Fibroblast of mammary gland (primary cell): ENCODE results near the gene LIMA1.

ENCODE experiments used
- DNase-seq: peaks from one replicate; pipeline ENCODE4 v3.0.0-alpha.2; 2010; ENCODE audit warnings: low read depth
- H3K4me3 ChIP-seq: 2 replicates; pipeline ENCODE4 v1.5.1; 2011; ENCODE audit warnings: low read depth, mild to moderate bottlenecking, low read length, moderate library complexity; ENCODE audit not compliant: control insufficient read depth
- CTCF ChIP-seq: conservative IDR thresholded peaks from 2 replicates; pipeline ENCODE4 v1.5.1; 2011; ENCODE audit warnings: low read depth, low read length, inconsistent platforms; ENCODE audit not compliant: control insufficient read depth, insufficient read depth

Gene LIMA1

GRCh38 chr12:50240096-50240791 is 43.1 kb downstream of the LIMA1 start:
- no peak for TF ChIP-seq CTCF
- no peak overlapping the region for H3K4me3 ChIP-seq
- no peak for DNase-seq

- TF ChIP-seq CTCF: no peak
- DNase-seq: no peak
- no peak overlapping the region for H3K4me3 ChIP-seq
Measured at GRCh38 chr12:50239355-50239891, 43.9 kb downstream of the LIMA1 start.

- TF ChIP-seq CTCF: no peak
- DNase-seq: peak; percentile 70
- no peak overlapping the region for H3K4me3 ChIP-seq
Measured at GRCh38 chr12:50234347-50234746, 49.0 kb downstream of the LIMA1 start.

GRCh38 chr12:50232771-50233209 is 50.5 kb downstream of the LIMA1 start:
- no peak overlapping the region for H3K4me3 ChIP-seq
- DNase-seq: no peak
- TF ChIP-seq CTCF: no peak

GRCh38 chr12:50232206-50232605 is 51.1 kb downstream of the LIMA1 start:
- H3K4me3 ChIP-seq: no peak overlapping the region
- no peak for DNase-seq
- no peak for TF ChIP-seq CTCF

- no peak for TF ChIP-seq CTCF
- no peak overlapping the region for H3K4me3 ChIP-seq
- no peak for DNase-seq
Measured at GRCh38 chr12:50231346-50231745, 52.0 kb downstream of the LIMA1 start.
